RWPE1 (cell line): ENCODE data around the gene CPS1.
A peak's percentile ranks its signal among the peaks of the same experiment; 100 is the strongest.

Source experiments
- CTCF ChIA-PET: fragments of 350-600 bp; sonication (Branson Sonifier 250); formaldehyde crosslinking; extraction: SDS; loops from one replicate; lab custom pipeline; 2021; lab: Yijun Ruan, JAX
- POLR2A ChIA-PET: fragments of 400-600 bp; formaldehyde crosslinking; extraction: SDS; loops from one replicate; lab custom pipeline; 2020; ENCODE audit warnings: antibody characterized with exemption; ENCODE audit not compliant: low non-redundant PET; lab: Yijun Ruan, JAX
- DNase-seq: peaks from one replicate; pipeline ENCODE4 v3.0.0; 2012; ENCODE audit warnings: low spot score
- H3K27ac ChIP-seq: fragments of 450-650 bp; 2 replicates; pipeline ENCODE4 v1.5.1; 2017
- CTCF ChIP-seq: fragments of 450-650 bp; conservative IDR thresholded peaks from 2 replicates; pipeline ENCODE4 v1.5.1; 2017; ENCODE audit warnings: low read depth, mild to moderate bottlenecking

The CPS1 gene

GRCh38 chr2:210551001-210551400, 5.4 kb upstream of the CPS1 start:
- H3K27ac ChIP-seq: no peak overlapping the region
- TF ChIP-seq CTCF: no peak
- POLR2A ChIA-PET: no interaction called here
- CTCF ChIA-PET: interaction anchor here (0.6 to 0.7 kb wide), 2 partner anchors 153 to 522 kb away, joined by 3 to 4 read pairs; no protein-coding TSS in a partner anchor
- no peak for DNase-seq

- ChIA-PET POLR2A (no interaction called here), CTCF (no interaction called here)
- peak; percentile 41 for DNase-seq
Measured at GRCh38 chr2:210553373-210553772, 3.0 kb upstream of the CPS1 start.

GRCh38 chr2:210555555-210555954, 844 bp upstream of the CPS1 start:
- no peak for TF ChIP-seq CTCF
- CTCF ChIA-PET: interaction anchor here (0.7 kb wide), 1 partner anchor 511 kb away, joined by 3 read pairs; no protein-coding TSS in a partner anchor
- no peak for DNase-seq
- POLR2A ChIA-PET: no interaction called here
- no peak overlapping the region for H3K27ac ChIP-seq

More at GRCh38 chr2:210553373-210553772, 3.0 kb upstream of the CPS1 start:
- no peak overlapping the region for H3K27ac ChIP-seq
- TF ChIP-seq CTCF: no peak

GRCh38 chr2:210557721-210558120, 1.3 kb downstream of the CPS1 start:
- CTCF ChIA-PET: no interaction called here
- POLR2A ChIA-PET: no interaction called here
- no peak overlapping the region for H3K27ac ChIP-seq

GRCh38 chr2:210558708-210559107, 2.3 kb downstream of the CPS1 start:
- DNase-seq: no peak
- TF ChIP-seq CTCF: no peak
- no peak overlapping the region for H3K27ac ChIP-seq
- ChIA-PET CTCF (no interaction called here), POLR2A (no interaction called here)

More at GRCh38 chr2:210557721-210558120, 1.3 kb downstream of the CPS1 start:
- no peak for DNase-seq
- no peak for TF ChIP-seq CTCF

GRCh38 chr2:210559182-210559581, 2.8 kb downstream of the CPS1 start:
- ChIA-PET CTCF (no interaction called here), POLR2A (no interaction called here)
- no peak overlapping the region for H3K27ac ChIP-seq
- no peak for DNase-seq
- TF ChIP-seq CTCF: no peak
